GM21526 (cell line): ENCODE results near the gene CXCL14.
A peak's percentile ranks its signal among the peaks of the same experiment; 100 is the strongest.

ENCODE experiments used
- ATAC-seq: cut with Tn5 transposase; IDR thresholded peaks from one replicate; pipeline ENCODE4 v1.9.1; 2021; ENCODE audit warnings: moderate library complexity; ENCODE audit not compliant: unreplicated experiment, low FRiP score

Gene CXCL14

GRCh38 chr5:135570453-135570764 lies 8.4 kb downstream of the CXCL14 start:
- no peak for ATAC-seq

DNA sequence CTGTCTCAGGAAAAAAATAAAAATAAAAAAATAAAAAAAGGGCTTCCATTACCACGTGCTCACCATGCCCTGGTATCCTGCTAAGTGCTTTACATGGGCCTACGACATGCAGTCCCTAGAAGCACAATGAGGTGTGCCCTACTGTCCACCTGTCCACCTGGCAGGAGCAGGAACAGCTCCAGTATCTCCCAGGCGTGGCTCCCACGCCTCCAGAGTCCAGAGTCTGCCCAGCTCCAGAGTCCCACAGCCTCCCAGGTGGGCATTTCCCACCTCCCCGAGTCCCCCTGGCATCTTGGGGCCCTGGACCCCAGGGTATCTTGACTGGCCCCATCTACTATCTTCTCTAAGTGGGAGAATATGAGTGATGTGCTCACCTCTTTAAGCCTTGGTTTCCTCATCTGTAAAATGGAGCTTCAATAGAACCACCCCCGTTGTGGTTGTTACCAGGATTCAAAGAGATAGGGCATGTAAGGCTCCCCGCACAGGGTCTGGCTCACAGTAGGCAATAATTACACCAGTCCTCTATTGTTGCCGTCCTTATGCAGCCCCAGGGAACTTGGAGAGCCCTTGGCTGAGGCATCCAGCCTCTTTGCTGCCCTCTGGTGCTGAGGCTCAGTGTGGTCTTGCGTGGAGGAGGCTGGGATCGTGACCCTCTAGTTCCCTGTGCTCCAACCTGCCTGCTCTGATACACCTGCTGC lies 8.9 kb downstream of the CXCL14 start:
- ATAC-seq, result no peak

- ATAC-seq, result no peak
Observed at GRCh38 chr5:135568923-135569360, 9.8 kb downstream of the CXCL14 start.

DNA sequence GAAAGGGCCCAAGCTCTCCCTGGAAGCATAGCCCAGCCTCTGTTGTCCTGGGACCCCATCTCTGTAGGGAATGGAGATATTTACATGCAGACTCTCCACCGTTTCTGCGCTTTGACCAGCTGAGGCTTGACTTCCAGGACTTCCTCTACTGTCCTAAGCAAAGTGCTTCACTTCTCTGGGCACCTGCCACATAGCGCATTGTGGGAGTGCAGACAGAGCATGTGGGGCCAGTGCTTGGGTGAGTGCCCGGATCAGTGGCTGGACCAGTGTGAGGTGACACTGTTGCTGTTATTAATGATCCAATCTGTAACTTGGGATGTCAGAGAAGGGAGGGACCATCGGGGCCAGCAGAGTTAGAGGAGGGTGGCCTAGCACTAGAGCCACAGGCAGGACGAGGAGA lies 10.5 kb downstream of the CXCL14 start:
- no peak for ATAC-seq

- no peak for ATAC-seq
Observed at GRCh38 chr5:135567661-135568060, 11.1 kb downstream of the CXCL14 start.

- ATAC-seq, result no peak
Observed at GRCh38 chr5:135566422-135567400, 12.1 kb downstream of the CXCL14 start.

GRCh38 chr5:135565725-135566421 lies 12.9 kb downstream of the CXCL14 start:
- peak; percentile 56 for ATAC-seq

GRCh38 chr5:135565266-135565665 lies 13.5 kb downstream of the CXCL14 start:
- ATAC-seq, result no peak

DNA sequence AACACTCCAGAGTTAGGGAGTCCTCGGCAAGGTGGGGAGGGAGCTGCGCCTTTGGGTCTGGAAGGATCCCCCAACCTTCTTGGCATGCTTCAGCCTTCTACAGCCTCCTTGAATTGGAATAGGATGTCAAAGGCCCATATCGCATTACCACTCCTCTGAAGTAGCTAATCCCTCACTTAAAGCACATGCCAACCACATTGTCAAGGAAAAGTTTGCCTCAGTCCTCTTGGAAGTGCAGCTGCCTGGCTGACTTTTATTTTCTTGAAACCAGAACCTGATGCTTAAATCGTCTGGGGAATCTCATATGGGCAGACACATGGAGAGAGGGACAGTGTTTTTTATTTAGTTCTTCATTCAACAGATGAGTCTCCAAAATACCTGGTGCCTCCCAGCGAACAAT lies 14.5 kb downstream of the CXCL14 start:
- ATAC-seq, result no peak

DNA sequence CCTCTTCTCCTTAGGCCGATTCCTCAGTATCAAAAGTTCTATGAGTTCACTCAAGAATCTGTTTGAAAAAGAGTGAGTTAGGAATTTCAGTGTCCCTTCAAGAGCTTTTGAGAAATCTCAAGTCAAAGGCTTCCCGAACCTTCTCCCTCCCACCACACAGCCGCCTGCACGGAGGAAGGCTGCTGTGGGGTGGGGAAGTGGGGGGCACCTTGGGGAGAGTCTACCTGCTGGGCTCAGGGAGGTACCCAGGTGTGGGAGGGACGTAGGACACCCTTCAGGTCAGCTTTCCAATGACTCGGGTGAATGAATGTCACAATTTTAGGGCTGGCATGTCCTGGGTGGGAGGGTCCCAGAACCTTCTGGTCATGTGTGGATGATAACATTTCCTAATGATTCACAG lies 17.5 kb downstream of the CXCL14 start:
- ATAC-seq, result no peak

DNA sequence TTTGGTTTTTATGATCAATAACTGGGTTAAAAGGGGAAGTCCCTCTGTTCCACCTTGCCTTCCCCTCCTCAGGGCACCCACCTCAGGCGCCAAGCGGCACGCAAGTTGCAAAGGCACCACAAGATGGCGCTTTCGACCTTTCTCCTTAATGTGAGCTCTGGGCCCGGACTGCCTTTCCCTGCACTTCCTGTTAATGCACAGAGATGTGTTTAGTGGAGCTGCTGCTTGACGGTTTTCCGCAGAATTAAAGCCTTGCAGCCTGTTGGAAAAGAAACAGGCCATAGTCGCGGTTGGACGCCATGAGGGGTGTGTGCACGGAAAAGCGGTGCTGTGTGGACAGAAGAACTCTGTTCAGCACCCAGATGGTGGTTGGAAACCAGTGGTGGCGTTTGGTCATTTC lies 17.9 kb downstream of the CXCL14 start:
- peak; percentile 94 for ATAC-seq

DNA sequence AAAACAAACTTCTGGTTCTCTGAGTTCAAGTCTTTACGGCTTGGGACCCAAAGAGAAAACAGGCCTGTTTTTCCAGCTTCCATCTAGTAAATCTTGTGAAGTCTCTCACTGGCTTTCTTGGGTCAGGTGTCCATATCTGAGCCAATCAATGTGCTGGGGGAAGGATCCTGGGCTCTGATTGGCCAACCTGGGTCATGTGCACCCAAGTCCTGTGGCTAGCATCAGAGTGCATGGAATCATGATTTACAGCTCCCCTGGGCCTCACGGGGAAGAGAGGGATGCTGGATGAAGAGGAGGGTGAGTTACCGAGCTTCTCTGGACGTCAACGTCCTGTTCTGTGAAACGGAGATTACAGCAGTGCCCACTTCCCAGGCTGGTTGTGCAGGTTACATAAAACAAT lies 19.4 kb downstream of the CXCL14 start:
- no peak for ATAC-seq

GRCh38 chr5:135557076-135557838 lies 21.5 kb downstream of the CXCL14 start:
- ATAC-seq, result no peak

DNA sequence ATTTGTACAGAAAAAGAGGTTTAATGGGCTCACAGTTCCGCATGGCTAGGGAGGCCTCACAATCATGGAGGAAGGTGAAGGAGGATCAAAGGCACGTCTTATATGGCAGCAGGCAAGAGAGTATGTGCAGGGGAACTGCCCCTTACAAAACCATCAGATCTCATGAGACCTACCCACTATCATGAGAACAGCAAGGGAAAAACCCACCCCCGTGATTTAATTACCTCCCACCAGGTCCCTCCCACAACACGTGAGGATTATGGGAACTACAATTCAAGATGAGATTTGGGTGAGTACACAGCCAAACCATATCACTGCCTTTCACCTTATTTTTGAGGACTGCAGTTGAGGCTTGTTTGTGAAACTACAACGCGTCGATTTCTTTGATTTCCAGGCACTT lies 22.2 kb downstream of the CXCL14 start:
- ATAC-seq, result no peak

- ATAC-seq, result no peak
Observed at GRCh38 chr5:135555530-135555929, 23.3 kb downstream of the CXCL14 start.

GRCh38 chr5:135553688-135554462 lies 24.9 kb downstream of the CXCL14 start:
- ATAC-seq, result no peak

DNA sequence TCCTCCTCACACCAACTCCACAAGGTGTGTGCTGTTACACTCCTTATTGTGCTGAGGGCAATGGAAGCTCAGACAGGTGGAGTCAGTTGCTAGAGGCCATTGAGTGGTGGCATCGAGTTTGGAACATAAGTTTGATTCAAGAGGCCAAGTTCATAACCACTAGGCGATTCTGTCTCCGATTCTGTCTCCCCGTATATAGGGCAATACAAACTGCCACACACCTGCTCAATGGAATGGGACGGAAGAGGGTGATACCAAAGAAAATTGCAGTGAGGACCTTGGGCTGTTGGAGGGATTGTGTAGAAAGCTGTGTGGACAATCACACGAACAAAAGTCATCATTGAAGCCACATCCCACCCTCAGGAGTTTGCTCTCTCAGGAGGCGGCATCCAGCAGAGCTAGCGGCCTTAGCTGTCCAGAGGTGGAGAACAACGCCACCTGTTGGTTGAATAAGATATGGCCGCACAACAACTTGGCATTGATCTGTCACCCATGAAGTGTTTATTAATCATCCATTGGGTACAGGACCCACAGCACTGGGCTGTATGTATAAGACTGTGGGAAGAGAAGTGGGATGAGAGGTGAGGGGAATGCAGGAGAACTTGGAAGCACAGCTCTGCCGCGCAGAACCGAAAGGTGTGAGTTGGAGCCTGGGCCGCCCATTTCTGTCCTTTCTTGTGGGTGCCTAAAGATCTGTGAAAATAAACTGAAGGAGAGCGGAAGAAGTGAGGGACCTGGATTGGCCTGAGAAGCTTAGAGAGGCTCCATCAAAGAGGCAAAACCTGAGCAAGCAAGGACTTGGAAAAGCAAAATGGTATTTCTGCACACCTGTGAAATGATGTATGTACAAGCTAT lies 27.0 kb downstream of the CXCL14 start:
- ATAC-seq, result no peak

GRCh38 chr5:135549413-135549812 lies 29.4 kb downstream of the CXCL14 start:
- ATAC-seq, result no peak
